NB4 (cell line): ENCODE results near the gene AHCTF1.

ENCODE experiments used
- POLR2A ChIP-seq: IDR thresholded peaks from 2 replicates; pipeline ENCODE4 v1.6.1; 2011; ENCODE audit warnings: mild to moderate bottlenecking; ENCODE audit not compliant: insufficient read length; ENCODE audit errors: extremely low read depth
- TF ChIP-seq, protein P1 (sequence below): IDR thresholded peaks from one replicate; pipeline ENCODE4 v1.5.1; 2012; ENCODE audit warnings: low read depth, low read length

- TF ChIP-seq POLR2A, result no peak
- TF ChIP-seq, protein P1, sequence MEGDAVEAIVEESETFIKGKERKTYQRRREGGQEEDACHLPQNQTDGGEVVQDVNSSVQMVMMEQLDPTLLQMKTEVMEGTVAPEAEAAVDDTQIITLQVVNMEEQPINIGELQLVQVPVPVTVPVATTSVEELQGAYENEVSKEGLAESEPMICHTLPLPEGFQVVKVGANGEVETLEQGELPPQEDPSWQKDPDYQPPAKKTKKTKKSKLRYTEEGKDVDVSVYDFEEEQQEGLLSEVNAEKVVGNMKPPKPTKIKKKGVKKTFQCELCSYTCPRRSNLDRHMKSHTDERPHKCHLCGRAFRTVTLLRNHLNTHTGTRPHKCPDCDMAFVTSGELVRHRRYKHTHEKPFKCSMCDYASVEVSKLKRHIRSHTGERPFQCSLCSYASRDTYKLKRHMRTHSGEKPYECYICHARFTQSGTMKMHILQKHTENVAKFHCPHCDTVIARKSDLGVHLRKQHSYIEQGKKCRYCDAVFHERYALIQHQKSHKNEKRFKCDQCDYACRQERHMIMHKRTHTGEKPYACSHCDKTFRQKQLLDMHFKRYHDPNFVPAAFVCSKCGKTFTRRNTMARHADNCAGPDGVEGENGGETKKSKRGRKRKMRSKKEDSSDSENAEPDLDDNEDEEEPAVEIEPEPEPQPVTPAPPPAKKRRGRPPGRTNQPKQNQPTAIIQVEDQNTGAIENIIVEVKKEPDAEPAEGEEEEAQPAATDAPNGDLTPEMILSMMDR, result no peak
Observed at GRCh38 chr1:246875041-246876026, 56.4 kb downstream of the AHCTF1 start.
